Right renal cortex interstitium (tissue), 3 donors: ENCODE data around the gene LAMB1. TPM values are rescaled to one million over a fixed set of nuclear protein-coding genes. Genes with fewer than 3 reads are reported as not detected.

Source experiments
- DNase-seq, 3 donors: peaks; one replicate each; pipeline ENCODE4 v3.0.0-alpha.2; 2013; ENCODE audit warnings: low read depth in 3 of 3, low spot score in 2 of 3
- polyA plus RNA-seq, 3 donors: library from polyadenylated mRNA; unstranded; fragments of 120-200 nt; gene quantifications; one replicate each; pipeline ENCODE4 v1.2.1, GENCODE V29; 2013; ENCODE audit not compliant: insufficient read length in 3 of 3

LAMB1 gene
- polyA plus RNA-seq, 3 donors = 602 to 730 (median 616) TPM

DNA sequence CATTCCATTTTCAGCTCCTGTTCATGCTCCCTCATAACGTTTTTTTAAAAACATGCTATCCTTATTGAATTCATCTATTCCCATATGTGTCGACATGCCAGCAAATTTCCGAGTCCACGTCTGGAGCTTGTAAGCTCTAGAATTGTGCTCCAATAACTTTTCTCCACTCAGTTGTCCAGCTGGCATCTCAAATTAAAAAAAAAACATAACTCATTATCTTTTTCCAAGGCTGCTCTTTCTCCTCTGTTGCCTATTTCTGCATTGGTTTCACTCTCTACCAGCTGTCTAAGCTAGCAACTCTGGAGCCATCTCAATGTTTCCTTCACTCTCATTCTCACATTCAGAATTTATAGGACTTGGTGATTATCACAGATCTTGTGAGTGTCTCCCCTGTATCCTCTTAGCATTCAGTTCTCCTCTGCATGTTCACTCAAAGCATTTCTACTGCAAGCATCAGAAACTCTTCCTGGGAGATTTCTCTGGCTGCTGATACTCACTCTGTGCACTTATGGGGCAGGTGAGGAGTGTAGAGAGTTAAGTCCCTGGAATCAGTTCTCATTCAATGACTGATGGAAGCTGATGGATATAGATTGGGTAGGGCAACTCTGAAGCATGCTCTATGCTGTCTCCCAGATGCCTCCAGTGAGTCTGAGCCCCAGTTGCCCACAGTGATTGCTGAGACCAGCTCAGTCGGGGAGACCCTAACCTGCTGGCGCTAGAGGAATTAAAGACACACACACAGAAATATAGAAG is 118.7 kb downstream of the LAMB1 start:
- no peak for DNase-seq

DNA sequence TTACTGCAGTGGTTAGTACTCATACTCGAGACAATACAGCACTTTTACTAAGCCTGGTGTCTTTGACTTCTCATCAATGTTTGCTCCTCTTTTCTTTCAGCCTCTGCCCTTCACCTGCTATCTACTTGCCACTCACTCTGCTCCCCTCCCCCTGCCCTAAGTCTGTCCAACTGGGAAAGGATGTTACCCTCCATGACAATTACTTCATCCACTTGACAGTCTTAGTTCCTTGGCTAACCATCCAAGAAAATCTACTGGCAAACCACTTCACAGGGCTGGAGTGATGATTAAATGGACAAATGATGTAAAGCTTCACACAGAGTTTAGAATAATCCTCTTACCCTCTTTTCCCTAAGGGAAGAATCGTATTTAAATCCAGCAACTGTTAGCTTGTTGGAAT is 120.2 kb downstream of the LAMB1 start:
- no peak for DNase-seq

DNA sequence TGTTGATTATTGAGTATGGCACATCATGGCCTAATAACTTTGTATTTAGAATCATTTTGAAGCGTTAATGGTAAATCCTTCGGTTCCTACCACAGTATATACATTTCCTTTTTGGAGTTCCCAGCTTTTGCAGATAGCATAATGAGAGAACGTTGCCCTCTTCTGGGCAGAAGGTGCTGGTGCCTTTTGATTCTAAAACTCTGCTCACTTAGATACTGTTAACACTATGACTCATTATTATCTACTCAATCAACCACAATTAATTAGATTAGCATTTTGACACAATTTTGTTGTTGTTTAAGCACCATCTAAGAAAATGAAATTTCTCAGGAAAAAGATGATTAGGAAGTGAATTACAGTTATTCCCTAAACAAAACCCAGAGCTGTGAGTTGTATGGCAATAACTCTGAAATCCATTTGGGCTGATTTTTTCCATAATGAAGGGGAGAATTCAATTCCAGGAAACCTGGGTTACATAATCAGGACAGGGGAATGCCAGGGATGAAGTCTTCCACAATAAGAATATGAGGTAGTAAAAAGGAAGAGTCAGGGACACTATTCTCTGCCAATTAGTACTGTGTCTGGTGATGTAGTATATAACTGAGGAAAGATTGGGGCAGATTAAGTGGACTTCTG is 123.4 kb downstream of the LAMB1 start:
- DNase-seq = no peak

DNA sequence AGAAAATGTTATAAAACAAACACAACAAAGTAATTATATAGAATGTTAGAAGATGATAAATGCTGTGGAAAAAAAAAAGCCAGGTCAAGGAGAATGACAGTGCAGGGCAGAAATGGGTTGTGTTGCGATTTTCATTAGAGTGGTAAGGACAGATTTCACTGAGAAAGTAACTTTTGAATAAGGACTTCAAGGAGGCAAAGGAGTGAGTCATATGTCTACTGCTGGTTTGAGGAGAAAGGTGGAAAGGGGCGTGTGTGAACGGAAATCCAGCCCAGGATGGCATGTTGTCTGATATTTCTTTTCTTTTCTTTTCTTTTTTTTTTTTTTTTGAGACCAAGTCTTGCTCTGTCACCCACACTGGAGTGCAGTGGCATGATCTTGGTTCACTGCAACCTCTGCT is 124.3 kb downstream of the LAMB1 start:
- DNase-seq = no peak

DNA sequence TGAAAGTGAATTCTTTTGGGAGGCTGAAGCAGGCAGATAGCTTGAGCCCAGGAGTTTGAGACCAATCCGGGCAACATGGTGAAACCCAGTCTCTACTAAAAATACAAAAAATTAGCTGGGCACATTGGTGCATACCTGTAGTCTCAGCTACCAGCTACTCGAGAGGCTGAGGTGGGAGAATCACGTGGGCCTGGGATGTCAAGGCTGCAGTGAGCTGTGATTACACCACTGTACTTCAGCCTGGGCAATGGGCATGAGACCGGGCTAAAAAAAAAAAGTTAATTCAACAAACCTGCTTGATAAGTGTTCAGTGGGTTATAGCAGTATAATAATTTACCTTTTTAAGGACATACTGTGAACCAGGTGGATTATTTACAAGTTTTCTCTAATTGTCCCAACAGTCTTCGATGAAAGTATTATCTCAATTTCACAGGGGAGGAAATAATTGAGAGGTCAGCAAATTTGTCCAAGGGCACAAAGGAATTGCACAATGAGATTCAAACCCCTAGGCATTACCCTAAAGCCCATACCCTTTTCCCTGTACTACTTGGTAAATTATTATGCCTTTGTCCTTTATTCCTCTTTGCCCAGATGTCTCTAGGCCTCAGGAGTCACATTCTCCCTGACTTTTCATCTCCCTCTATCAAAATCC is 125.1 kb downstream of the LAMB1 start:
- no peak for DNase-seq

DNA sequence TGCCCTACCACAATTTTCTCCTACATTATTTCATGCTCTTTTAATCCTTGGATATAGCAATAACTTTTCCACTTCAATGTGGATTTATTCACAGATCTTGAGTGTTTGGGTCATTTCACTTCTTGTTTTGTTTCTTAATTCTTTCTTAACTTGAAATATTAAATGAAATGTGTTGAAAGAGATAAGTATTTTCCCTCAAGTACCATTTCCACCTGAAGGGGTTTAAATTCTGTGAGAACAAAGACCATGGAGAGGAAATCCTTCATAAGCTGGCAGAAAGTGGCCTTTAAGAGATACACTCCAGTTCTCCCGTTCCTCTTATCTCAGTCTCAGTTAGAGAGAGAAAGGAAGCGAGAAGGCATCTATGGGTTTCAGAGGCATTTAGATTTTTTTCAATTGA is 126.0 kb downstream of the LAMB1 start:
- no peak for DNase-seq

DNA sequence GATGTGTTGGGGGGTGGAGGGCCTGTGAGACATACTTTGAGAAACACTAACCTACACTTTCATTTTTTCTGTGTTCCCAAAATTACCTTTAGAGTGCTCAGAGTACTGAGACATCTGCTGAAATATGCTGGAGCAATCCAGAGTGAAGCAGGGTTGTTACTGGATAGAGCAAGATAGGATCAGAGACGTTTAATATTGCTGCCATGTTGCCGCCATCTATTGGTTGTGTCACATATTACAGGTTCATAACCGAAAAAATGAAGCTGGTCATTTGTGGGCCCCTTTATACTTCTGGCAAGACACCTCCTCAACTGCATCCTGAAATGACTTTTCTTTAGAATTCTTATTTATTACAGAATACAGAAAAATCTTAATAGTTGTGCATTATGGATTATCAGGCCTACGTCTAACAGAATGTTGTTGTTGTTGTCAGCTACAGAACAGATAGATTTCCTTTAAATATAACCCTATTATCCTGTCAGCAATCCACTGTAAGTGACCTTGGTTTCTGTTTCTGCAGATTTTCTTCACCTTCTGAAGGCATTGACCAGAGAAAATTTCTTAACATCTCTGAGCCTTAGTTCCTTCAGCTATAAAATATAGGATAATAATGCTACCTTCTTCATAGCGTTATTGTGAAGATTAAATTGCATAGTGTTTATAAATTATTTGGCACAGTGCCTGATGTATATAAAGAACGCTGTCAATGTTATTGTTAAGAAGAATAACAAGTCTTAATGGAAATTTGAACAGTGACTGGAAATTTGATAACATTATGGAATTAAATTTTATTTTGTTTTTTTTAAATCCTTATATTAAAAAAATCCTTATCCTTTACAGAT is 128.1 kb downstream of the LAMB1 start:
- DNase-seq = no peak

DNA sequence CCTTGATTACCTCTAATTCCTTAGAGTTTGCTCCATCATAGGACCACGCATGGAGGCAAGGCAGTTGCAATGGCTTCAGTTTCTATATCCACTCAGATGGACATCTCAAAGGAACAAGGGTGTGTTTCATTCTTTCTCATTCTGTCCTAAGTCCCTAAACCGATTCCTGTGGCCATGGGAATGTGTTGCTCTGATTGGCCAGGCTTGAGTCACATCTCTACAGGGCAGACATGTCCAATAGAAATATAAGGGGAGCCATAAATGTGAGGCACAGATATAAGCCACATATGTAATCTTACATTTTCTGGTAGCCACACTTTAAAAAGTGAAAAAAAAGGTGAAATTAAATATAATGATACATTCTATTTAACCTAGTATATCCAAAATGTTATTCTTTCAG is 128.8 kb downstream of the LAMB1 start:
- no peak for DNase-seq

Other genes starting within 250 kb of the LAMB1 start
- under 1 TPM; 0.19 to 0.40 (median 0.38) TPM for gene SLC26A3, start 199.9 kb downstream of the LAMB1 start, polyA plus RNA-seq
- gene DLD, start 112.0 kb downstream of the LAMB1 start, polyA plus RNA-seq = 100 to 1,000 TPM; 131 to 138 (median 135) TPM
- 1 to 10 TPM; 2.6 to 7.0 (median 3.4) TPM for gene LAMB4, start 127.2 kb upstream of the LAMB1 start, polyA plus RNA-seq